GM21526 (cell line): ENCODE measurements around the gene PTX4.

Experiments used
- ATAC-seq: cut with Tn5 transposase; IDR thresholded peaks from one replicate; pipeline ENCODE4 v1.9.1; 2021; ENCODE audit warnings: moderate library complexity; ENCODE audit not compliant: unreplicated experiment, low FRiP score

Gene PTX4

DNA sequence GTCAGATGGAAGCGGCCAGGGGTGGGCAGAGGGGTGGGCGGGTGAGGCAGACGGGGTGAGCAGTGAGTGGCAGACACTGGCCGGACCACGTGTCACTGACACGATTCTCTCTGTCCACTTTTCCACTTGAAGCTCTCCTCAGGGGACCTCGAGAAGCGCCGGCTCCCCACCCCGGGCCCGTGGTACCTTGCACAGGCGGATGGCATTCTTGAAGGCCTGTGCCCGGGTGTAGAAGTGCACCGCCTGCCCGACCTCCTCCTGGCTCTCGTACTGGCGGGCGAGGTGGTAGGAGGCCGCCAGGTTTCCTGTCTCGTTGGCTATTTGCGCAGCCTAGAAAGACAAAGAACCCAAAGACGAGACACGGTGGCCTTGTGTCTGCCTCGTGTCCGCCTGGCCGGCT lies 35.6 kb upstream of the PTX4 start:
- no peak for ATAC-seq

- ATAC-seq, result no peak
Measured at GRCh38 chr16:1523581-1524245, 35.0 kb upstream of the PTX4 start.

DNA sequence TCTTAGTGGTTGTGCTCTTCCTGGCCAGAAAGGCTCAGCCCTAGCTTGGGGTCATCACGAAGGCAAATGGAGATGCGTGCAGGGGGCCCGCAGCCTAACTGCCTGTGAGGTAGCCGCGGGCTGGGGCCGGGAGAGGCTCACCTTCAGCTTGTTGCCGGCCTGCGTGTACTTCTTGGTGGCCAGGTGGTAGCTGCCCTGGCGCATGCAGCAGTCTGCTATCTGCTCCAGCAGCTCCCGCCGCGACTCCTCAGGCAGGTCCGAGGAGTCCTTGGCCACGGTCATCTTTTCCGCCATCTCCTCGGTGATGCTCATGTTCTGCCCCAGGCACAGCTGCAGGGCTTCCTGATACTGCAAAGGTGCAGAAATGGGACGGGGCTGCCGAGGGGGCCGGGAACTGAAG lies 31.7 kb upstream of the PTX4 start:
- no peak for ATAC-seq

GRCh38 chr16:1519831-1520230 lies 31.1 kb upstream of the PTX4 start:
- ATAC-seq, result no peak

DNA sequence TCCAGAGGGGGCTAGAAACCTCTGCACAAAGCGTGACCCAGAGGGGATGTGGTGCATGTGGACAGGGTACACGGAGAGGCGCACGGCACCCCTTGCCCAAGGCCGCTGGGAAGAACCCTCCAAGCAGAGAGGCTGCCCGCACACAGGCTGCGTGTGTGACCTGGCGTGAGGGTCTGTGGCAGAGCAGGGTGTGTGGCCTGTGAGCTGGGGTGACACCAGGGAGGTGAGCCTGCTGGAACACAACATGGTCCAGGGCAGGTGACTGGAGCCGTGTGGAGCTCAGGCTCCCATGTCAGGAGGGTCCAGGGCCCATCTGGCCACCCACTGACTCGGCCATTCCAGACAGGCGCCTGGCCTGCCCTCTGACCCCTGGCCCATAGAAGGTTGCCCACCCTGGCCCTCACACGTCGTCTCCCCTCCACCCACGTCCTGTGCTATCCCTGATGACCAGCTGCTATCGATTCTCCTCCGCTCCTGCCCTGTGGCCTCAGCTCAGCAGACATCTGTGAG lies 29.9 kb upstream of the PTX4 start:
- no peak for ATAC-seq

DNA sequence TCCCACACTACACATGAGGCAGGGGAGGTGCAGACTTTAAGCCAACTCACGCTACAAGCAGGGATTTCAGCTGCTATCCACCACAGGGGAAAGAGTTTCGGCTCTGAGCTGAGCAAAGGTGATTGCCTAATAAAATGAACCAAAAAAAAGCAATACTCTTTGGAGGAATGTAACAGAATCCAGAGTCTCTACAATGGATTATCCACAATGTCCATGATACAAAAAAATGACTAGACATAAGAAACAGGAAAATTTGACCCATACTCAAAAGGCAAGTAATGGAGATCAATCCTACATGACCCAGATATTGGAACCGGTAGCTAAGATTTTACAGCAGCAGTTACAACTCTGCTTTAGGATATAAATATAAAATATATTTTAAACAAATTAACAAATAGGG lies 25.8 kb upstream of the PTX4 start:
- ATAC-seq, result no peak

- no peak for ATAC-seq
Measured at GRCh38 chr16:1512774-1513173, 24.0 kb upstream of the PTX4 start.

DNA sequence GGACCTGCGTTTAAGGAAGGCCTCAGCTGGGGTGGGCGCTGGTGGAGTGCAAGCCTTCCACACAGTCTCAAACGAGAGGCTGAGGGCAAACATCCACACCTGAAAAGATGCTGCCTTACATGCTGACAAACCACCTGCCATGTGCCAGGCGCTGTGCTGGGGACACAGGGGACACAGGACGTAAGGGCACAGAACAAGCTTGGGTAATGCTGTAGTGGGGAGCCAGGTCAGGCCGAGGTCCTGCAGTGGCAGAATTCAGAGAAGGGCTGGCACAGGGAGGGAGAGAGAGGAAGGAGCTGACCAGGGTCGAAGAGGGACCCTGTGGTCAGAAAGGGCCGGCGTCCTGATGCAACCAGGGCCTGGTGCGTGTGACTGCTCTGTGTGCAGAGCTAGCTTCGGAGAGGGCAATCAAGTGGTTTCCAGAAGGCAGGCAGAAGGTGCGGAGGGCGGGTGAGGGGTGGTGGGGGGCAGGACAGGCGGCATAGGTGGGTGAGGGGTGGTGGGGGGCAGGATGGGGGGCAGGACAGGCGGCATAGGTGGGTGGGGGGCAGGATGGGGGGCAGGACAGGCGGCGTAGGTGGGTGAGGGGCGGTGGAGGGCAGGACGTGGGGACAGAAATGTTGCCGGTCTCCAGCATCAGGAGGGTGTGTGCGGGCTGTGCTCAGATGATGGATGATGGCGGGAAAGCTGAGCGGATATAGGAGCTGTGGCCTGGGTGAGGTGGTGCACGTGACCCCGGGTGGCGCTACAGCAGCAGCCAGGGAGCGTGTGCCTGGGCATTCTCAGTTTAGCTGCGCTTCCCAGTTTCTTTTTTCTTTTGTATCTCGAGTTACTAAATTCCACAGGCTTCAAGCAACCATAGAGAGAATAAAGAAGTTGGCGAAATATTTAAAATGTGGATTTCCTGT lies 23.2 kb upstream of the PTX4 start:
- no peak for ATAC-seq

GRCh38 chr16:1510941-1511351 lies 22.2 kb upstream of the PTX4 start:
- ATAC-seq, result no peak

DNA sequence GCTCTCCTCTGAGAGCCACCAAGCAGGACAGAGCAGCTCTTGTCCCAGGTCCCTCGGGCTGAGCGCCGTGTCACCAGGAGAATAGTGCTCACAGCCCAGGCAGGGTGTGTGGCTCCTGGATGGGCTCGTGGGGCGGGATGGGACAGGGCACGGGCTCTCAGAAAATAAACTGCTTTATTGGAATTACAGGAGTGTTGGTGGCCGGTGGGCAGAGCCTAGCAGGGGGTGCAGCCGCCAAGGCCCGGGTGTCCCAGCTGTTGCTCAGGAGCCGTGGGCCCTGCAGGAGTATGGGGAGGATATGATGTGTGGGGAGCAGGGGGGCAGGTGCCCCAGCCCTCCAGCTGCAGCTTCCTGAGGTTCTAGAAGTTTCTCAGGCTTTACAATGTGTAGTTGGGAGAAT lies 21.5 kb upstream of the PTX4 start:
- no peak for ATAC-seq

GRCh38 chr16:1509307-1510221 lies 20.8 kb upstream of the PTX4 start:
- no peak for ATAC-seq

DNA sequence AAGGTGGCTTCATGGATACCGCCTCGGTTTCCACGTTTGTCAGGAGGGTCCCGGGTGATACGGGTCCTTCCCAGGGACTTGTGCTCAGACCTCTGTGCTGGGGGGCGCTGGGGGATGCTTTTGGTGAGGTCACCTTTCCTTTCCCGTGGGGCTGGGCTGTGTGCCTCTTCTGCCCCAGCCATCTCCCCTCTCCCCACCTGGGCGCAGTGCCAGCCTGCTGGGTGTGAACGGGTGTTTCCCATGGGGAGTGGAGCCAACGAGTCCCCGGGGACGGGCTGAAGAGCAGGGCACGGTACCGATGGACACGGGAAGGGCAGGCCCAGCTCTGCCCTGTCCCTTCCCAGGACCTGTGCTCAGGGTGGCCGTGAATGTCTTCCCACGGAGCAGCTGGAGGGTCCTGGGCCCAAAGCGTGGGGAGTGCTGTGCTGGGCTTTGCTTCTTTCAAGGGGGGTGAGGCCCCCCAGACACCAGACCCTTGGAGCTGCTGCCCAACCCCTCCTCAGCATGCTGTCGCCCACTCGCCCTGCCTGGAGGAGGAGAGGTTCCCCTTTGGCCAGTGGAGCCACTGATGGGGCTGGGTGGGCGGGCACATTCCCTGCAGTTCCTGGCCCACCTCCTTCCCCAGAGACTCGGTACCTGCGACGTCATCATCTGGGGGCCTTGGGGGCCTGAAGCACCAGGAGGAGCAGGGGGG lies 19.9 kb upstream of the PTX4 start:
- no peak for ATAC-seq

DNA sequence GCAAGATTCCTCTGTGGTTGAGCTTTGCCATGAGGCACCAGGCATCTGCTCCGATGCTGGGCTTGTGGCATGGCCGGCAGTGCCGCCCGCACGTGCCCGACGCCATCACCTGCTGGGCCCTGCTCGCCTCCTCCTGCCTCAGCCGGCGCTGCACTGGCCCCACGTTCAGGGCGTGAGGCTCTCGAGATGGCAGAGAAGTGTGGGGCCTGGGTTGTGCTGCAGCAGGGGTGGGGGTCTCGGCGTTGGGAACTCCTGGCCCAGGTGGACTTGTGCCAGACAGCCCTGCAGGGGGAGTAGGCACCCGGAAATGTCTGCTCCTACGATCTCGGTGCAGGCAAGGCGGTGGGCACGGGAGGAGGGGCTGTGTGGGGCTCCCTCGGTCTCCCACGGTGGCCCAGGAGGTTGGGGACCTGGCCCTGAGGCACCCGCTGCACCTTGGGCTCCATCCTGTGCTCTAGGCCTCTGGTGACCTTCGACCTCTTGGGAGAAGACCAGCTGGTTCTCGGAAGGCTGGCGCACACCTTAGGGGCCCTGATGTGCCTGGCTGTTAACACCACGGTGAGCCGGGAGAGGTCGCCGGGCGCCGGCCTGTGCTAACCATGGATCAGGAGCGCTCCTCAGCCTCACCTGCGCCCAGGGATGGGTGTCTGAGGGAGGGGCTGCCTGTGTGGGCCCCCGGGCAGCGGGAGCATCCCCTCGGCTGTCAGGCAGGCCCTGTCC lies 17.9 kb upstream of the PTX4 start:
- no peak for ATAC-seq

GRCh38 chr16:1505912-1506311 lies 17.2 kb upstream of the PTX4 start:
- ATAC-seq, result no peak

DNA sequence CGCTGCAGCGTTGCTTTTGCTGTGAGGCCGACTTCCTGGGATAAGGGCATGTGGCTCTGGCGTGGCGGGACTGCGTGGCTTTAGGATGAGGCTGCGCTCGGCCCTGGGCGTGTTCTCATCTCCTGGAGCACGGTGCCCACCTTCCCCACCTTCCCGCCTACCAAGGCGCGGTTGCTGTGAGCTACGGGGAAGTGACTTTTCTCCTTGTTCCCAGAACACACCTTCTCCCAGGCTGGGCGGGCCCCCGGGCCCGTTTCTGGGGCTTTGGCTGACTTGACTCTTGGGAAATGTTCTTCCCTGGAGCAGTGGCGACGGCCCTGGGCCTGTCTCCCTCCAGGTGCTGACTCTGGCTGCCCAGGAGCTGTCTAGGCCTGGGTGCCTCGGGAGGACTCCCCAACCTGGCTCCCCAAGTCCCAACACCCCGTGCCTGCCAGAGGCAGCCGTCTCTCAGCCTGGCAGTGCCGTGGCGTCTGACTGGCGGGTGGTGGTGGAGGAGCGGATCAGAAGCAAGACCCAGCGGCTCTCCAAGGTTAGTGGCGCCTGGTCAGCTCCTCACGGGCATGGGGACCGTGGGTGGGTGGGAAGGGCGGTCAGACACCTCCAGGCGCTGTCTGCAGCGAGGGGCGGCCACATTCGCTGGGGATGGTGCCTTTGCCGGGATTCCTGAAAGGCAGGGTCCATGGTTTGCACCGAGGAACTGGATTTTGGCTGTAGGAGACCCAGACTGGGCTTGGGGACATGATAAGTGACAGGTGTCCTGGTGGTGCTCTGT lies 16.5 kb upstream of the PTX4 start:
- no peak for ATAC-seq

DNA sequence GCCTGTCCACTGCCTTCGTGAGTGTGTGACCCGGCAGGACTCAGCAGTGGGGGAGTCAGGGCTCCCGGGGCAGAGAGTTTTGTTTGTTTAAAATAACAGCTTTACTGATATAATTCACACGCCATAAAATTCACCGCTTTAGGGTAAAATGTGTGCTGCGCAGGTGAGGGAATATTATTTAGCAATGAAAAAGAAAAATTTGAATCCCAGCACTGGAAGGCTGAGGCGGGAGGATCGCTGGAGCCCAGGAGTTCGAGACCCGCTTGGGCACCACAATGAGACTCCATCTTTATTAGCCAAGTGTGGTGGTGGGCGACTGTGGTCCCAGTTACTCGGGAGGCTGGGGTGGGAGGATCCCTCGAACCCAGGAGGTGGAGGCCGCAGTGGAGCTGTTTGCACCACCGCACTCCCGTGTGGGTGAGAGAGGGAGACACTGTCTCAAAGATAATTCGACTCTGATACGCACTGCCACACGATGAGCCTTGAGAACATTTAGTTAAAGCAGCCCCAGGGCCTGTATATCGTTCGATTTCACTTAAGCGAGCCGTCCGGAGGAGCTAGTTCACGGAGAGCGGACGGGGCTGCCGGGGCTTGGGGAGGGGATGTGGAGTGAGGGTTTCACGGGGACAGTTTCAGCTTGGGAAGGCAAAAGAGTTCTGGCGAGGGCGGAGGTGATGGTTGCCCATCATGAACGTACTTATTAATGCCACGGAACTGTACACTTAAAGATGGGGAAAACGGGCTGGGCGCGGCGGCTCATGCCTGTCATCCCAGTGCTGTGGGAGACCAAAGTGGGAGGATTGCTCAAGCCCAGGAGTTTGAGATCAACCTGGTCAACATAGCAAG lies 14.6 kb upstream of the PTX4 start:
- no peak for ATAC-seq

GRCh38 chr16:1502092-1503004 lies 13.6 kb upstream of the PTX4 start:
- ATAC-seq, result no peak
